OCI-LY7 (cell line): ENCODE results near the gene OVCA2.

Experiments
- EZH2phosphoT487 ChIP-seq: fragments of 200-600 bp; sonication (generic); IDR thresholded peaks from 2 replicates; pipeline ENCODE4 v1.6.1; 2018; ENCODE audit warnings: low read depth, borderline replicate concordance, mild to moderate bottlenecking, mixed run types, antibody characterized with exemption, low read length, moderate library complexity, mixed read lengths
- TF ChIP-seq, protein P1 (sequence below): fragments of 200-600 bp; sonication (generic); conservative IDR thresholded peaks from 2 replicates; pipeline ENCODE4 v1.5.1; 2014; ENCODE audit warnings: mild to moderate bottlenecking, antibody characterized with exemption, low read length, moderate library complexity, mixed read lengths

DNA sequence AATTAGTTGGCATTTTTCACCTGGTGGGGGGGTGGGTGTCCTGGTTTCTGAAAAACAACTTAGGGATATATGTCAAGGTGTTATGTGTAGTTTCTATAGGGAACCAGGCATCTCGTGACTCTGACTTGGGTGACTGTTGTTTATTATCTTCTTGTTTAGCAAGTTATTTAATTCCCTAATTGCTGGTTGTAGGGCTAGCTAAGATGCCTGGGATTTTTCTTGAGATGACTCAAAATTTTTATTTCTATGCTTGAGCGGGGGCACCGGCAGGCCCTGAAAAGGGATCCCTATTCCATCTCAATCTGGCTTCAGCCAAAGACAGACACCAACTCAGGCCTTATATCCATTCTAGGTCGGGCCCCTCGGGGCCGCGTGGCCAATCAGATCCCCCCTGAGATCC lies 8.7 kb upstream of the OVCA2 start:
- TF ChIP-seq, protein P1, sequence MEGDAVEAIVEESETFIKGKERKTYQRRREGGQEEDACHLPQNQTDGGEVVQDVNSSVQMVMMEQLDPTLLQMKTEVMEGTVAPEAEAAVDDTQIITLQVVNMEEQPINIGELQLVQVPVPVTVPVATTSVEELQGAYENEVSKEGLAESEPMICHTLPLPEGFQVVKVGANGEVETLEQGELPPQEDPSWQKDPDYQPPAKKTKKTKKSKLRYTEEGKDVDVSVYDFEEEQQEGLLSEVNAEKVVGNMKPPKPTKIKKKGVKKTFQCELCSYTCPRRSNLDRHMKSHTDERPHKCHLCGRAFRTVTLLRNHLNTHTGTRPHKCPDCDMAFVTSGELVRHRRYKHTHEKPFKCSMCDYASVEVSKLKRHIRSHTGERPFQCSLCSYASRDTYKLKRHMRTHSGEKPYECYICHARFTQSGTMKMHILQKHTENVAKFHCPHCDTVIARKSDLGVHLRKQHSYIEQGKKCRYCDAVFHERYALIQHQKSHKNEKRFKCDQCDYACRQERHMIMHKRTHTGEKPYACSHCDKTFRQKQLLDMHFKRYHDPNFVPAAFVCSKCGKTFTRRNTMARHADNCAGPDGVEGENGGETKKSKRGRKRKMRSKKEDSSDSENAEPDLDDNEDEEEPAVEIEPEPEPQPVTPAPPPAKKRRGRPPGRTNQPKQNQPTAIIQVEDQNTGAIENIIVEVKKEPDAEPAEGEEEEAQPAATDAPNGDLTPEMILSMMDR = no peak
- no peak for TF ChIP-seq EZH2phosphoT487
